Epithelial cell of esophagus (primary cell): Measurements from ENCODE around the gene B9D1.

Experiments used
- DNase-seq: peaks from one replicate; pipeline ENCODE4 v3.0.0; 2010; ENCODE audit warnings: low read depth
- H3K4me3 ChIP-seq: 2 replicates; pipeline ENCODE4 v1.5.1; 2011; ENCODE audit warnings: mild to moderate bottlenecking, low read length, control low read depth
- TF ChIP-seq, protein P1 (sequence below): IDR thresholded peaks from 2 replicates; pipeline ENCODE4 v1.5.1; 2011; ENCODE audit warnings: low read depth, mild to moderate bottlenecking, low read length, control low read depth, inconsistent platforms; ENCODE audit not compliant: insufficient read depth; ENCODE audit errors: missing control alignments

Gene B9D1

DNA sequence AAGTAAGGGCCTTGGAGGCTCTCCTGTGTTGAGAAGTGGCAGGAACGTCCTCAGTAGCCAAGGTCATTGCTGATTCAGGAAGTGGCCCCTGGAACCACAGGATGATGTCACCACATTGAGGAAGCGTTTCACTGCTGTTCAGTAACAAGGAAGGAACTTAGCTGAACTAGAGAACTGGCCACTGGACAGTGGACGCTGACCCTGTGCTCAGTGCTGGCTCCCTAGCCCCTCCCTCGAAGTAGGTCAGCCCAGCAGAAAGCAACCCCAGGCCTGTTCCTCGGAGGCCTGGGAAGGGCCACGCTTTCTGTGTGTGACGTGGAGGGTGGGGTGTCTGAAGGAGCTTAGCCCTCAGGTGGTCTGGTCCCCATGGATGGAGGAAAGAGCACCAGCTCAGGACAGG is 58.3 kb downstream of the B9D1 start:
- H3K4me3 ChIP-seq: no peak overlapping the region
- TF ChIP-seq, protein P1, sequence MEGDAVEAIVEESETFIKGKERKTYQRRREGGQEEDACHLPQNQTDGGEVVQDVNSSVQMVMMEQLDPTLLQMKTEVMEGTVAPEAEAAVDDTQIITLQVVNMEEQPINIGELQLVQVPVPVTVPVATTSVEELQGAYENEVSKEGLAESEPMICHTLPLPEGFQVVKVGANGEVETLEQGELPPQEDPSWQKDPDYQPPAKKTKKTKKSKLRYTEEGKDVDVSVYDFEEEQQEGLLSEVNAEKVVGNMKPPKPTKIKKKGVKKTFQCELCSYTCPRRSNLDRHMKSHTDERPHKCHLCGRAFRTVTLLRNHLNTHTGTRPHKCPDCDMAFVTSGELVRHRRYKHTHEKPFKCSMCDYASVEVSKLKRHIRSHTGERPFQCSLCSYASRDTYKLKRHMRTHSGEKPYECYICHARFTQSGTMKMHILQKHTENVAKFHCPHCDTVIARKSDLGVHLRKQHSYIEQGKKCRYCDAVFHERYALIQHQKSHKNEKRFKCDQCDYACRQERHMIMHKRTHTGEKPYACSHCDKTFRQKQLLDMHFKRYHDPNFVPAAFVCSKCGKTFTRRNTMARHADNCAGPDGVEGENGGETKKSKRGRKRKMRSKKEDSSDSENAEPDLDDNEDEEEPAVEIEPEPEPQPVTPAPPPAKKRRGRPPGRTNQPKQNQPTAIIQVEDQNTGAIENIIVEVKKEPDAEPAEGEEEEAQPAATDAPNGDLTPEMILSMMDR: no peak
- DNase-seq: peak; percentile 26

DNA sequence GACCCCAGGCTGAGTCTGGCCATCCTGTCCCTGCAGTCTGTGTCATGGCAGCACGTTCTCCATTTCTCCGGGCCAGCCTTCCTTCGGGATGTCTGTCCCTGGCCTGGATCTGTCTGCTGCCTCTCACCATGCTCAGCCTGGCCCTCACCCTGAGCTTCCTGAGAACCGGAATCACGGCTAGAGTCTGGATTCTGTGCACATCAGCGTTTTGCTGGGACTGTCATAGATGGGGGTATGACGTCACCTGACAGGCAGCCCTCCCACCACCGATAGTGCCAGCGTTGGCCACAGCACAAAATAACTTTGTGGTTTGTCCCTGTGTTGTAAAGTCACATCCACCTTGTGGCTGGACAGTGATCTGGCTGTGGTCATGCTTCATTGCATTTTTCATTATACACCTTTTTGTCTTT is 59.2 kb downstream of the B9D1 start:
- TF ChIP-seq, protein P1: no peak
- no peak for DNase-seq
- no peak overlapping the region for H3K4me3 ChIP-seq

DNA sequence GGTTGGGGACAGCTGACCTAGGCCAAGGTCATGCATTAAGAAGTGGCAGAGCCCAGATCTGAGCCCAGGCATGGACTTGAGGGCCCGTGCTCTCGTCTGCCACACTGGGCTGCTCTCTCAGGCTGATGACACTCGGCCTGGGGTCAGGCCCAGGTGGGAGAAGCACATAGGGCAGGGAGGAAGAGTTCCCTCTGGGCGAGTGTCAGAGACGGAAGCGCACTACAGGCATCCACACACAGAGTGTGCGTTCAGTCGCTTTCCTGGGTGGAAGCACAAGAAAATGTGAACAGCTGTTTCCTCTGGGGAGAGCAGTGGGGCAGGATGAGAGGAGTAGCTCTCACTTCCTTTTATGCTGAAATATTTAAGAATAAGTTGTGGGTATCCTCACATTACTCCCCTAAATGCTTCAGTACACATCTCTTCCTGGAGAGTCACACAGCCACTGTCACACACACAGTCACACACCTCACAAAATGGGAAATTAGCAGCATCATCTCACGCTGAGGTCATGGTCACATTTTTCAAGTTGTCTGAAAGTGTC is 59.7 kb downstream of the B9D1 start:
- TF ChIP-seq, protein P1: no peak
- H3K4me3 ChIP-seq: no peak overlapping the region
- no peak for DNase-seq

DNA sequence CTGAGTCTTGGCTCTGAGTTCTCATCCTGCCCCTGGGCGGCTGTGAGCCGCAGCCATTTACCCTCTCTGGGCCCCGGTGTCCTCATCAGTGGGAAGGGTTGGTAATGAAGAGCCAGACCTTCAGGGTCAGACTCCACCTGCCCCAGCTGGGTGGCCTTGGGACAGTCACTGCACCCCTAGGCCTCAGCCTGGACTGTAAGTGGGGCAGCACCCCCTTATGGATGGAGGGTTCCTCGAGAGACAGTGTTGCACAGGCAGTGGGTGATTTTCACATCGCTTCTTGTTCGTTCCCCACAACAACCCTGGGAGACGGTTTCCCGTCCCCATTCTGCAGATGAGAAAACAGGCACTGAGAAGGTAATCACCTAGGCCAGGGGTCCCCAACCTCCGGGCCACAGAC is 60.5 kb downstream of the B9D1 start:
- TF ChIP-seq, protein P1: no peak
- no peak overlapping the region for H3K4me3 ChIP-seq
- no peak for DNase-seq

DNA sequence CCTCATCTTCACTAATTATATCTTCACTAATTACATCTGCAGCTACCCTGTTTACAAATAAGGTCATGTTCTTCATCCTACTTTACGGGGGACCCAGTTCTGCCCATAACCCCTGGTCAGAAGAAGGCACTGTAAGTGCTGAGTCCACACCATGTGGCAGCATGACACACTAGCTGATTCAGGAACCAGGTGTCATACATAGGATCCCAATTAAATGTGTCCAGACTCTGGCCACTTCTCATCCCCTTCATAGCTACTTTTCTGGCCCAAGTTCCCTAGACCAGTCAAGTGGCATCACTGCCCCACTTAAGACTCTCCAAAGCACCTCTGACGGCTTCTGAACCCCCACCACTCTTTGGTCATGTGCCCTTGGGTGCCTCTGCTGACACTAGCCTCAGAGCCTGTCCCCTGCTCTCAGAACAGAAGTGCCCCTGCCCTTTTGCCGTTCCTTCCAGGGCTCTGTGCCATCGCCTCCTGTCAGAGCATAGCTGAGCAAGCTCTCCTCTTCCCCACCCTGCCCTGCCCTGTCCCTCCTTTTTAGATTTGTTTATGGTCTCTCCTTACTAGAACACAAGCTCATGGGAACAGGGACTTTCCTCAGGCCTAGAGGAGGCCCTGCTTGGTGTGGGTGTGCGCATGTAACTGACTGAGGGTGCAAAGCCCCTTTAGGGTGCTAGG is 61.1 kb downstream of the B9D1 start:
- no peak overlapping the region for H3K4me3 ChIP-seq
- TF ChIP-seq, protein P1: no peak
- DNase-seq: no peak

DNA sequence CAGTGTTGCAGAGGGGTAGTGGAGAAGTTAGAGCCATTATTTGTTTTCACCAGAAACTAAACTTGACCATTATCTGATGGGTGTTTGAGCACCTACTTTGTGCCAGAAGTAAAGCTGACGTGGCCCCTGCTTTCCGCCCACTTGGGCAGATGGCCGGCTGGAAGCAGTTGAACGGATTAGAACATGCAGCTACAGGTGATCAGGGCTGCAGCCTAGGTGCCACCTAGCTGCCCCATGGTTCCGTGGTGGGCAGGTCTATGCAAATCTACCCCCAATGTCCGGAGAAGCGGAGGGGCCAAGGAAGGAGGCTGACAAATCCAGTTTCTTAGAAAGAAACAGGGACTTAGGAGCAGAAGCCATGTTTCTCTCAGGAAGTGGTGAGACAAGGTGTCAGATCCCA is 62.7 kb downstream of the B9D1 start:
- DNase-seq: no peak
- TF ChIP-seq, protein P1: no peak
- H3K4me3 ChIP-seq: no peak overlapping the region

DNA sequence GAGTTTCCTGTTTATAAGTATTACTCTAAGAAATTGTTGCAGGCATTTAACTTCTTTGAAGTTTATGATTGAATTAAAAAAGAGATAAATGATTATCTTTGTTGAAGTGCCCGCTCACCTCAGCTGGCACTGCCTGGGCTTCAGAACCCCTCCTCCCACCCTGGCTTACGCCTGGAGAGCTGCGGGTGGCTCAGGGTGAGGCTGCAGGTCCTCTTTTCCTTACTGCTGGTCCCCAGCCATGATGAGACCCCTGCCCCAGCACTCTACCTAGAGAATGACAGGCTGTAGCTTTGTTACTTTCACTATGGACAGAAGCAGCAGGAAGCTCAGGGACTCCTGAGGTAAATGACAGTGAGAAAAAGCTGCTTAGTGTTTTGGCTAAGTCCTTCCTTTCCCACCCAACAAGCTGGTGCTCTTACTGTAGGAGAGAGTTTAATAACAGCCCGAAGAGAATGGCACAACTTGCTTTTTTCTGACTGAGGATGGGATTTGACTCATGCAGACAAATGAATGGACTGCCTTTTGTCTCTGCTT is 63.2 kb downstream of the B9D1 start:
- TF ChIP-seq, protein P1: no peak
- no peak overlapping the region for H3K4me3 ChIP-seq
- no peak for DNase-seq
